ENCODE data around the gene CACNG8. TPM values are rescaled to one million over a fixed set of nuclear protein-coding genes. Genes with fewer than 3 reads are reported as not detected.
A peak's percentile ranks its signal among the peaks of the same experiment; 100 is the strongest.

Gene CACNG8
- total RNA-seq, 1 donor from 2014 or later: 0.32 TPM

DNA sequence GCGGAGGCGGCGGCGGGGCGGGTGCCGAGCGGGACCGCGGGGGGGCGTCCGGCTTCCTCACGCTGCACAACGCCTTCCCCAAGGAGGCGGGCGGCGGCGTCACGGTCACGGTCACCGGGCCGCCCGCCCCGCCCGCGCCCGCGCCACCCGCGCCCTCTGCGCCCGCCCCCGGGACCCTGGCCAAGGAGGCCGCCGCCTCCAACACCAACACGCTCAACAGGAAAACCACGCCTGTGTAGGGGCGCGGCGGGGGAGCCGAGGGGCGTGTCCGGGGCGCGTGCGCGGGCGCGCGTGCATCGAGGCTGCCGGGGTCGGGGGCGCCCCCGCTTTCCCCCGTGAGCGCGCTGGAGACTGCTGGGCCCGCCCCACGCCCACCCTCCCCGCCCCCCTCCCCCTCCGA lies 19.9 kb downstream of the CACNG8 start:
- TF ChIP-seq CTCF (IDR thresholded peaks at IDR 0.05): no peak
- H3K9me3 ChIP-seq: no peaks in the 10 kb centered on the region
- no peak for DNase-seq (ENCODE audit: low spot score in 2 of 2)
- no peak overlapping the region for H3K27ac ChIP-seq
- H3K4me1 ChIP-seq: peaks cover 3% of the 10 kb centered on the region in 2 donors
- peaks cover 17% of the 10 kb centered on the region for H3K27me3 ChIP-seq
- H3K4me3 ChIP-seq: peak overlapping the region; percentile 8 to 47
- H3K36me3 ChIP-seq: no peaks in the 10 kb centered on the region
- intact Hi-C loops (cut with DNase I): no loop called here

- Histone ChIP-seq H3K27ac (no peak overlapping the region), H3K27me3 (peaks cover 9% of the 10 kb centered on the region), H3K9me3 (no peaks in the 10 kb centered on the region), H3K4me3 (no peak overlapping the region), H3K4me1 (no peaks in the 10 kb centered on the region), H3K36me3 (no peaks in the 10 kb centered on the region)
- intact Hi-C loops (cut with DNase I): no loop called here
- TF ChIP-seq CTCF (IDR thresholded peaks at IDR 0.05): no peak
- no peak for DNase-seq (ENCODE audit: low spot score in 2 of 2)
Measured at GRCh38 chr19:53983457-53984289, 20.9 kb downstream of the CACNG8 start.

DNA sequence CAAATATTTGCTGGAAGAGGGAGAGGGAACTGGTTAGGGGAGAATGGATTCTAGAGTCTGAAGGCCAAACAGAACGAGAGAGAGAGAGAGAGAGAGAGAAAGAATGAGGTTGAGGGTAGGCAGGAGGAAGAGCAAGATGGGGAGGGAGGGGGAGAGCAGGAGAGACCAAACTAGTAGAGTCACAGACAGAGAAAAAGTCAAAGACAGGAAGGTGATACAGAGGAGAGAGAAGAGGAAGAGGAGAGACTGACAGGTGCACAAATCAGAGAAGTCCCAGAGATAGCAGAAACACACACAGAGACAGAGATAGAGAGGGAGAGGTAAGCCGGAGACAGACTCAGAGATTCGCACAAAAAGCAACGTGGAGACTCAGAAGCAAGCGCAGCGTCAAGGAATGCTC lies 23.1 kb downstream of the CACNG8 start:
- no peak overlapping the region for H3K27ac ChIP-seq
- H3K4me1 ChIP-seq: no peaks in the 10 kb centered on the region
- TF ChIP-seq CTCF (IDR thresholded peaks at IDR 0.05): no peak
- no peak for DNase-seq (ENCODE audit: low spot score in 2 of 2)
- no peaks in the 10 kb centered on the region for H3K9me3 ChIP-seq
- intact Hi-C loops (cut with DNase I): no loop called here
- H3K36me3 ChIP-seq: no peaks in the 10 kb centered on the region
- no peak overlapping the region for H3K4me3 ChIP-seq
- peaks cover 9% of the 10 kb centered on the region for H3K27me3 ChIP-seq

DNA sequence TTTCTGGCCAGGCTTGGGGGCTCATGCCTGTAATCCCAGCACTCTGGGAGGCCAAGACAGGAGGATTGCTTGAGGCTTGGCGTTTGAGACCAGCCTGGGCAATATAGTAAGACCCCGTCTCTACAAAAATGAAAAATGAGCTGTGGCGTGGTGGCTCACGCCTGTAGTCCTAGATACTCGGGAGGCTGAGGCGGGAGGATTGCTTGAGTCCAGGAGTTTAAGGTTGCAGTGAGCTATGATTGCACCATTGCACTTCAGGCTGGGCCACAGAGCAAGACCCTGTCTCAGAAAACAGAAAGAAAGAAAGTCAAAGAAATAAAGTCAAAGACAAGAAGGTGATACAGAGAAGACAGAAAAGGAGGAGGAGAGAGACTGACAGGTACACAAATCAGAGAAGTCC lies 26.2 kb downstream of the CACNG8 start:
- no peaks in the 10 kb centered on the region for H3K36me3 ChIP-seq
- no peak overlapping the region for H3K27ac ChIP-seq
- intact Hi-C loops (cut with DNase I): no loop called here
- TF ChIP-seq CTCF (IDR thresholded peaks at IDR 0.05): no peak
- H3K9me3 ChIP-seq: no peaks in the 10 kb centered on the region
- H3K27me3 ChIP-seq: peaks cover 13% of the 10 kb centered on the region
- peaks cover 0 to 2% of the 10 kb centered on the region in 2 donors for H3K4me1 ChIP-seq
- no peak overlapping the region for H3K4me3 ChIP-seq
- no peak for DNase-seq (ENCODE audit: low spot score in 2 of 2)

DNA sequence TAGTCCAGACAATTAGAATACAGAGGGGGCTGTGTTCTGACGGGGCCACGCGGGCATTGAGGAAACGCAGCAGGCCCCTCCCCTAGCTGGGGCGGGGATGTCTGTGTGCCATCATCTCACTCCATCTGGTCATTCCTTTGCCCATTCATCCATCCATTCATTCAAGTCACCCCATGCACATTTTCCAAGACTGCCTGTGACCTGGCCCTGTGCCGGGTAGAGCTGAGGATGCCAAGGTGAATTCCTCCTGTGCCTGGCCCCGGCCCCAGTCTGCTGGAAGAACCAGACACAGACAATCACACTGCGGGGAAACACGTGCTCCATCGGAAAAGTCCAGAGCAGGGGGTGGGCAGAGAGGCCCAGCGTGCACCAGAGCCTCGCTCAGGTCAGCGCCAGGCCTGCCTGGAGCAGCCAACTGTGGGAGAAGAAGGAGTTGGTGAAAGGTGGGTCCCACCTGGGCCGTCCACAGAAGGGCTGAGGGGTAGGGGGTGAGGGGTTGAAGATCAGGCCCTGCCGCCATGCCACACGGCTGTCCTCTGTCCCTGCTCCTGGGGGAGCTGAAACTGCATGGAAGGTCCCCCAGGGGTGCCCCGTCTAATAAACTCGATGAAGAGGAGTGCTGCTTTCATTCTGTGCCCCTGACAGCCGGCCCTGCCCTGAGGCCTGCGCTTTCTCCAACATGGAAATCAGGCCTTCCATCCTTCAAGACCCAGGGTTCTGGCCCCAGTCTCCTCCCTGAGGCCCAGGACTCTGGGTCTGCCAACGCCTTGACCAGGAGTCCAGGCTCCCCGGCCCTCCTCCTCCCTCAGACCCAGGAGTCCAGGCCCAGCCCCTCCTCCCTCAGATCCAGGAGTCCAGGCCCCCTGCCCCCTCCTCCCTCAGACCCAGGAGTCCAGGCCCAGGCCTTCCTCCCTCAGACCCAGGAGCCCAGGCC lies 27.1 kb downstream of the CACNG8 start:
- no peak for DNase-seq (ENCODE audit: low spot score in 2 of 2)
- intact Hi-C loops (cut with DNase I): no loop called here
- no peaks in the 10 kb centered on the region for H3K36me3 ChIP-seq
- H3K4me1 ChIP-seq: peaks cover 0 to 2% of the 10 kb centered on the region in 2 donors
- no peaks in the 10 kb centered on the region for H3K9me3 ChIP-seq
- H3K27ac ChIP-seq: no peak overlapping the region
- H3K27me3 ChIP-seq: peaks cover 13% of the 10 kb centered on the region
- no peak overlapping the region for H3K4me3 ChIP-seq
- no peak for TF ChIP-seq CTCF (IDR thresholded peaks at IDR 0.05)
